Measurements from ENCODE around the gene GCNT1. TPM values are rescaled to one million over a fixed set of nuclear protein-coding genes. Genes with fewer than 3 reads are reported as not detected.

The GCNT1 gene
- total and polyA plus RNA-seq, 2 of the 13 experiments (the other 11 are each of a cell fraction or from before 2014, with no cell fraction given), result 0.55 to 1.7 TPM

- TF ChIP-seq DRAP1 (CRISPR knock-in tag; IDR thresholded peaks at IDR 0.05) (peak; percentile 42), TAF1 (CRISPR knock-in tag; IDR thresholded peaks at IDR 0.05) (no peak), ATRX (CRISPR knock-in tag; IDR thresholded peaks at IDR 0.05; ENCODE audit: borderline replicate concordance) (no peak), ZNF331 (CRISPR knock-in tag; IDR thresholded peaks at IDR 0.05) (no peak), MED13 (CRISPR knock-in tag; IDR thresholded peaks at IDR 0.05) (no peak), DDIT3 (CRISPR knock-in tag; IDR thresholded peaks at IDR 0.05) (no peak), ZNF781 (CRISPR knock-in tag; IDR thresholded peaks at IDR 0.05; ENCODE audit: borderline replicate concordance, not compliant biosample characterization) (no peak), THAP7 (CRISPR knock-in tag; IDR thresholded peaks at IDR 0.05) (no peak), ZNF556 (CRISPR knock-in tag; IDR thresholded peaks at IDR 0.05; ENCODE audit: borderline replicate concordance) (no peak), ZFAT (CRISPR knock-in tag; conservative IDR thresholded peaks at IDR 0.05) (no peak), REL (CRISPR knock-in tag; conservative IDR thresholded peaks at IDR 0.05) (no peak), ZNF558 (CRISPR knock-in tag; IDR thresholded peaks at IDR 0.05; ENCODE audit: borderline replicate concordance) (no peak), FOXJ3 (CRISPR knock-in tag; IDR thresholded peaks at IDR 0.05; ENCODE audit: borderline replicate concordance) (peak; percentile 85; the same call in 1 of the 2 replicates), ZNF382 (CRISPR knock-in tag; IDR thresholded peaks at IDR 0.05; ENCODE audit: borderline replicate concordance) (no peak), KDM2A (CRISPR knock-in tag; IDR thresholded peaks at IDR 0.05; ENCODE audit: borderline replicate concordance, low read depth) (no peak), NR2F1 (CRISPR knock-in tag; IDR thresholded peaks at IDR 0.05) (peak; percentile 42 to 87; a peak in 3 of 4 replicates), GATAD1 (CRISPR knock-in tag; IDR thresholded peaks at IDR 0.05) (0 out of 2 replicates have a peak, but pooled peaks have one; percentile 28)
- TF ChIP-seq, protein P1, sequence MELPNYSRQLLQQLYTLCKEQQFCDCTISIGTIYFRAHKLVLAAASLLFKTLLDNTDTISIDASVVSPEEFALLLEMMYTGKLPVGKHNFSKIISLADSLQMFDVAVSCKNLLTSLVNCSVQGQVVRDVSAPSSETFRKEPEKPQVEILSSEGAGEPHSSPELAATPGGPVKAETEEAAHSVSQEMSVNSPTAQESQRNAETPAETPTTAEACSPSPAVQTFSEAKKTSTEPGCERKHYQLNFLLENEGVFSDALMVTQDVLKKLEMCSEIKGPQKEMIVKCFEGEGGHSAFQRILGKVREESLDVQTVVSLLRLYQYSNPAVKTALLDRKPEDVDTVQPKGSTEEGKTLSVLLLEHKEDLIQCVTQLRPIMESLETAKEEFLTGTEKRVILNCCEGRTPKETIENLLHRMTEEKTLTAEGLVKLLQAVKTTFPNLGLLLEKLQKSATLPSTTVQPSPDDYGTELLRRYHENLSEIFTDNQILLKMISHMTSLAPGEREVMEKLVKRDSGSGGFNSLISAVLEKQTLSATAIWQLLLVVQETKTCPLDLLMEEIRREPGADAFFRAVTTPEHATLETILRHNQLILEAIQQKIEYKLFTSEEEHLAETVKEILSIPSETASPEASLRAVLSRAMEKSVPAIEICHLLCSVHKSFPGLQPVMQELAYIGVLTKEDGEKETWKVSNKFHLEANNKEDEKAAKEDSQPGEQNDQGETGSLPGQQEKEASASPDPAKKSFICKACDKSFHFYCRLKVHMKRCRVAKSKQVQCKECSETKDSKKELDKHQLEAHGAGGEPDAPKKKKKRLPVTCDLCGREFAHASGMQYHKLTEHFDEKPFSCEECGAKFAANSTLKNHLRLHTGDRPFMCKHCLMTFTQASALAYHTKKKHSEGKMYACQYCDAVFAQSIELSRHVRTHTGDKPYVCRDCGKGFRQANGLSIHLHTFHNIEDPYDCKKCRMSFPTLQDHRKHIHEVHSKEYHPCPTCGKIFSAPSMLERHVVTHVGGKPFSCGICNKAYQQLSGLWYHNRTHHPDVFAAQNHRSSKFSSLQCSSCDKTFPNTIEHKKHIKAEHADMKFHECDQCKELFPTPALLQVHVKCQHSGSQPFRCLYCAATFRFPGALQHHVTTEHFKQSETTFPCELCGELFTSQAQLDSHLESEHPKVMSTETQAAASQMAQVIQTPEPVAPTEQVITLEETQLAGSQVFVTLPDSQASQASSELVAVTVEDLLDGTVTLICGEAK (IDR thresholded peaks at IDR 0.05), result no peak
- TF ChIP-seq, protein P1 (CRISPR knock-in tag; IDR thresholded peaks at IDR 0.05), result no peak
Measured at GRCh38 chr9:76423216-76424177, 35.5 kb upstream of the GCNT1 start (continued).
